Smooth muscle cell of the umbilical artery (primary cell): ENCODE measurements around the gene SLC26A3. TPM values are rescaled to one million over a fixed set of nuclear protein-coding genes. Genes with fewer than 3 reads are reported as not detected.

ENCODE experiments used
- total RNA-seq: library from RNA; depleted of rRNA; stranded (reverse); fragments of >200 nt; gene quantifications from 2 replicates; pipeline ENCODE4 v1.2.3, GENCODE V29; 2014

Gene SLC26A3
- total RNA-seq = not detected in 2 replicates

GRCh38 chr7:107803009-107803610 lies at the start of gene SLC26A3:
TSS of gene SLC26A3 (minus strand) at chr7:107803223. CDS start at chr7:107794509, 8,714 bp downstream.

GRCh38 chr7:107743567-107744344 lies 59.3 kb downstream of the SLC26A3 start, which contains the start of gene CBLL1:
TSS of gene CBLL1 (plus strand) at chr7:107744142. CDS start at chr7:107744164, 22 bp downstream.

Other genes with a start within 250 kb of the SLC26A3 start
- 45.4 and 83.5 TPM in 2 replicates for gene COG5, start 239.3 kb downstream of the SLC26A3 start, total RNA-seq
- 5.9 and 9.8 TPM in 2 replicates for gene DUS4L, start 239.3 kb downstream of the SLC26A3 start, total RNA-seq
- gene BCAP29, start 223.0 kb downstream of the SLC26A3 start, total RNA-seq = 43.4 and 61.9 TPM in 2 replicates
- 0.30 and 0.46 TPM in 2 replicates for gene SLC26A4, start 142.4 kb downstream of the SLC26A3 start, total RNA-seq
- 17.6 and 18.4 TPM in 2 replicates for gene CBLL1, start 59.1 kb downstream of the SLC26A3 start, total RNA-seq
- gene DLD, start 88.0 kb upstream of the SLC26A3 start, total RNA-seq = 52.0 and 119 TPM in 2 replicates
- gene LAMB1, start 199.9 kb upstream of the SLC26A3 start, total RNA-seq = 412 and 432 TPM in 2 replicates